Tibial artery (tissue), 4 donors: ENCODE data around the gene ARHGAP15.

Experiments used
- DNase-seq, 2 donors: peaks; one replicate each; pipeline ENCODE4 v3.0.0-alpha.2; 2019
- H3K27ac ChIP-seq, 2 donors: fragments of 200-600 bp; sonication (generic) in 1 of 2; 1 replicate in 1 of 2; 2 replicates in 1 of 2; pipeline ENCODE4 v1.5.1; 2018 to 2019; ENCODE audit warnings: mild to moderate bottlenecking in 1 of 2
- H3K27me3 ChIP-seq, 2 donors: fragments of 200-600 bp; sonication (generic) in 1 of 2; one replicate each; pipeline versions ENCODE4 v1.5.1 to v1.6.0; 2016 to 2019
- H3K36me3 ChIP-seq, 3 donors: fragments of 200-600 bp; sonication (generic) in 2 of 3; one replicate each; pipeline ENCODE4 v1.5.1; 2016 to 2019; ENCODE audit warnings: mild to moderate bottlenecking in 2 of 3
- H3K4me1 ChIP-seq, 4 donors: fragments of 200-600 bp; sonication (generic) in 2 of 4; 1 replicate in 3 of 4; 2 replicates in 1 of 4; pipeline ENCODE4 v1.5.1; 2016 to 2019
- H3K4me3 ChIP-seq, 2 donors: fragments of 200-600 bp; sonication (generic) in 1 of 2; 1 replicate in 1 of 2; 2 replicates in 1 of 2; pipeline ENCODE4 v1.5.1; 2018 to 2019; ENCODE audit warnings: mild to moderate bottlenecking in 2 of 2
- H3K9me3 ChIP-seq, 3 donors: fragments of 200-600 bp; sonication (generic) in 1 of 3; one replicate each; pipeline ENCODE4 v1.5.1; 2016 to 2019
- CTCF ChIP-seq, 2 experiments: fragments of 200-600 bp in 1 of 2; fragments of 450-650 bp in 1 of 2; IDR thresholded peaks; one replicate each; pipeline ENCODE4 v1.5.1; 2017 to 2019; ENCODE audit warnings: antibody characterized with exemption in 2 of 2, mild to moderate bottlenecking in 1 of 2, moderate library complexity in 1 of 2
- intact Hi-C: fragments of 100-400 bp; cut with DNase I; formaldehyde crosslinking; loops from one replicate; pipeline ENCODE4 v1.15.0; 2023; ENCODE audit warnings: low total_unique reads

ARHGAP15 gene

DNA sequence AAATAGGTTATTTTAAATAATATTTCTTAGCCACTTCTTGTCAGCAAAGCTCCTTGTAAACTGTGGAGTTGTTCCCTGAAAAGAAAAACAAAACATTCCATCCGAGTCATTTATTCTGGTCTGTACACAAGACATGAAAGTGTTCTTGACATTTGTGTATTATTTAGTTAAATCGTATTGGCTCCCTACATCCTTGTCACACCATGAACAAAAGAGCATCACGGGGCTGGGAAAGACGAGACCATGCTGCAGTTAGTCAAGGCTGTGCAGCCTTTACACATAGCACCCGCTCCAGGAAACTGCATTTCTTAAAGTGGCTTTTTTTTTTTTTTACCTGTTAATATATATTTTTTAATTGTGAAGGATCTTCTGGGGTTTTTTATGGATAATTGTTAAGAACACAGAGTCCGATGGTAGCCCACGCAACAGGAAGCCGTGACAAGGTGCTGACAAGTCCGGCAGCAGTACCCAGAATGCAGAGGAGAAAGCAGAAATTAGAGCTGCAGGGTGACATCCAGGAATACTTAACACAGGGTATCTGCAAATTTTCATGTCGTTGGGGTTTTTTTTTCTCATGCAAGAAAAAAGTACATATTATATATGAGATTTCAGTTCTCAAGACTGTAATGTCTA, 588.4 kb downstream of the ARHGAP15 start:
- H3K27me3 ChIP-seq: no peaks in the 10 kb centered on the region
- peaks cover 0 to 36% (median 7%) of the 10 kb centered on the region in 4 donors for H3K4me1 ChIP-seq
- DNase-seq: no peak
- intact Hi-C loops: no loop called here
- H3K4me3 ChIP-seq: peak overlapping the region; percentile 26 to 41
- H3K9me3 ChIP-seq: no peaks in the 10 kb centered on the region
- no peak for TF ChIP-seq CTCF (IDR thresholded peaks at IDR 0.05)
- H3K36me3 ChIP-seq: no peaks in the 10 kb centered on the region
- peak overlapping the region; percentile 21 to 54 for H3K27ac ChIP-seq

DNA sequence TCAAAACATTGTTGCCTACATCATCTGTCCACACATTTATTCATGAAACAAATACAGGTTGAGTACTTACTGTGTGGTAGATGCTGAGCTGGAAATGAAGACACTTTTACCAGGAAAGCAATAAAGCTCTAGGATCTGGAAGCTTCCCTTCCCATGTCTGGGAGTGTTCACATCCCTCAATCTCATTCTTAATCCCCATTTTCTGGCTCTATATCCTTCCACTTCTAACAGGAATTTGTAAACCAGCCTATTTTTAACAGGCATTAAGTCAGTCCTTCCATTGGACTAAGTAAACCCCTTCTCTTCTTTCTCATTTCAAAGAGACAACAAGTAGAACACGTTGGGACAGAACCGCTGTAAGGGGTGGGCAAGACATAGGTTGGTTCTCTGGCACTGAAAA, 589.5 kb downstream of the ARHGAP15 start:
- intact Hi-C loops: no loop called here
- Histone ChIP-seq H3K27ac (peak overlapping the region; percentile 15 to 54), H3K27me3 (no peaks in the 10 kb centered on the region), H3K36me3 (no peaks in the 10 kb centered on the region), H3K9me3 (no peaks in the 10 kb centered on the region), H3K4me1 (peaks cover 0 to 36% (median 7%) of the 10 kb centered on the region in 4 donors), H3K4me3 (no peak overlapping the region)
- DNase-seq: no peak
- no peak for TF ChIP-seq CTCF (IDR thresholded peaks at IDR 0.05)

- Histone ChIP-seq H3K36me3 (no peaks in the 10 kb centered on the region), H3K9me3 (no peaks in the 10 kb centered on the region), H3K4me3 (no peak overlapping the region), H3K27ac (peak overlapping the region; percentile 15 to 54), H3K4me1 (peaks cover 0 to 36% (median 7%) of the 10 kb centered on the region in 4 donors), H3K27me3 (no peaks in the 10 kb centered on the region)
- no peak for TF ChIP-seq CTCF (IDR thresholded peaks at IDR 0.05)
- intact Hi-C loops: no loop called here
- no peak for DNase-seq
Measured at GRCh38 chr2:143719406-143719805, 590.2 kb downstream of the ARHGAP15 start.

- H3K27me3 ChIP-seq: no peaks in the 10 kb centered on the region
- intact Hi-C loops: no loop called here
- H3K4me1 ChIP-seq: peaks cover 0 to 36% (median 7%) of the 10 kb centered on the region in 4 donors
- no peak for TF ChIP-seq CTCF (IDR thresholded peaks at IDR 0.05)
- no peaks in the 10 kb centered on the region for H3K36me3 ChIP-seq
- no peak overlapping the region for H3K4me3 ChIP-seq
- no peak overlapping the region for H3K27ac ChIP-seq
- no peak for DNase-seq
- H3K9me3 ChIP-seq: no peaks in the 10 kb centered on the region
Measured at GRCh38 chr2:143720095-143720664, 591.0 kb downstream of the ARHGAP15 start.

- intact Hi-C loops: no loop called here
- H3K36me3 ChIP-seq: no peaks in the 10 kb centered on the region
- H3K4me1 ChIP-seq: peaks cover 0 to 6% (median 0%) of the 10 kb centered on the region in 4 donors
- no peaks in the 10 kb centered on the region for H3K9me3 ChIP-seq
- TF ChIP-seq CTCF (IDR thresholded peaks at IDR 0.05): no peak
- DNase-seq: no peak
- no peak overlapping the region for H3K4me3 ChIP-seq
- H3K27ac ChIP-seq: no peak overlapping the region
- H3K27me3 ChIP-seq: no peaks in the 10 kb centered on the region
Measured at GRCh38 chr2:143725400-143725799, 596.2 kb downstream of the ARHGAP15 start.
